ENCODE data around the gene KHK.

- TF ChIP-seq, protein P1, sequence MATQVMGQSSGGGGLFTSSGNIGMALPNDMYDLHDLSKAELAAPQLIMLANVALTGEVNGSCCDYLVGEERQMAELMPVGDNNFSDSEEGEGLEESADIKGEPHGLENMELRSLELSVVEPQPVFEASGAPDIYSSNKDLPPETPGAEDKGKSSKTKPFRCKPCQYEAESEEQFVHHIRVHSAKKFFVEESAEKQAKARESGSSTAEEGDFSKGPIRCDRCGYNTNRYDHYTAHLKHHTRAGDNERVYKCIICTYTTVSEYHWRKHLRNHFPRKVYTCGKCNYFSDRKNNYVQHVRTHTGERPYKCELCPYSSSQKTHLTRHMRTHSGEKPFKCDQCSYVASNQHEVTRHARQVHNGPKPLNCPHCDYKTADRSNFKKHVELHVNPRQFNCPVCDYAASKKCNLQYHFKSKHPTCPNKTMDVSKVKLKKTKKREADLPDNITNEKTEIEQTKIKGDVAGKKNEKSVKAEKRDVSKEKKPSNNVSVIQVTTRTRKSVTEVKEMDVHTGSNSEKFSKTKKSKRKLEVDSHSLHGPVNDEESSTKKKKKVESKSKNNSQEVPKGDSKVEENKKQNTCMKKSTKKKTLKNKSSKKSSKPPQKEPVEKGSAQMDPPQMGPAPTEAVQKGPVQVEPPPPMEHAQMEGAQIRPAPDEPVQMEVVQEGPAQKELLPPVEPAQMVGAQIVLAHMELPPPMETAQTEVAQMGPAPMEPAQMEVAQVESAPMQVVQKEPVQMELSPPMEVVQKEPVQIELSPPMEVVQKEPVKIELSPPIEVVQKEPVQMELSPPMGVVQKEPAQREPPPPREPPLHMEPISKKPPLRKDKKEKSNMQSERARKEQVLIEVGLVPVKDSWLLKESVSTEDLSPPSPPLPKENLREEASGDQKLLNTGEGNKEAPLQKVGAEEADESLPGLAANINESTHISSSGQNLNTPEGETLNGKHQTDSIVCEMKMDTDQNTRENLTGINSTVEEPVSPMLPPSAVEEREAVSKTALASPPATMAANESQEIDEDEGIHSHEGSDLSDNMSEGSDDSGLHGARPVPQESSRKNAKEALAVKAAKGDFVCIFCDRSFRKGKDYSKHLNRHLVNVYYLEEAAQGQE (IDR thresholded peaks at IDR 0.05; ENCODE audit: insufficient read depth in 1 of 2, low read depth in 2 of 2, low read length in 1 of 2), result no peak
- TF ChIP-seq, protein P2, sequence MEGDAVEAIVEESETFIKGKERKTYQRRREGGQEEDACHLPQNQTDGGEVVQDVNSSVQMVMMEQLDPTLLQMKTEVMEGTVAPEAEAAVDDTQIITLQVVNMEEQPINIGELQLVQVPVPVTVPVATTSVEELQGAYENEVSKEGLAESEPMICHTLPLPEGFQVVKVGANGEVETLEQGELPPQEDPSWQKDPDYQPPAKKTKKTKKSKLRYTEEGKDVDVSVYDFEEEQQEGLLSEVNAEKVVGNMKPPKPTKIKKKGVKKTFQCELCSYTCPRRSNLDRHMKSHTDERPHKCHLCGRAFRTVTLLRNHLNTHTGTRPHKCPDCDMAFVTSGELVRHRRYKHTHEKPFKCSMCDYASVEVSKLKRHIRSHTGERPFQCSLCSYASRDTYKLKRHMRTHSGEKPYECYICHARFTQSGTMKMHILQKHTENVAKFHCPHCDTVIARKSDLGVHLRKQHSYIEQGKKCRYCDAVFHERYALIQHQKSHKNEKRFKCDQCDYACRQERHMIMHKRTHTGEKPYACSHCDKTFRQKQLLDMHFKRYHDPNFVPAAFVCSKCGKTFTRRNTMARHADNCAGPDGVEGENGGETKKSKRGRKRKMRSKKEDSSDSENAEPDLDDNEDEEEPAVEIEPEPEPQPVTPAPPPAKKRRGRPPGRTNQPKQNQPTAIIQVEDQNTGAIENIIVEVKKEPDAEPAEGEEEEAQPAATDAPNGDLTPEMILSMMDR (IDR thresholded peaks at IDR 0.05), result no peak
- TF ChIP-seq POLR2AphosphoS5 (IDR thresholded peaks at IDR 0.05; ENCODE audit: low read depth, low read length) (no peak), SIN3A (IDR thresholded peaks at IDR 0.05; ENCODE audit: borderline replicate concordance, insufficient read depth, low read depth, low read length) (no peak), TCF7L2 (IDR thresholded peaks at IDR 0.05; ENCODE audit: low read depth, low read length) (no peak)
These were observed 17.1 kb upstream of the KHK start for GRCh38 chr2:27069436-27069835.

Data from Panc1 (cell line).